CD14-positive monocyte (primary cell): Measurements from ENCODE around the gene EPC1. TPM values are rescaled to one million over a fixed set of nuclear protein-coding genes. Genes with fewer than 3 reads are reported as not detected.

Source experiments
- DNase-seq, 3 donors: peaks; one replicate each; pipeline ENCODE4 v3.0.0-alpha.2; 2011 to 2022
- H2AFZ ChIP-seq: 2 replicates; pipeline ENCODE4 v1.6.0; 2012; ENCODE audit warnings: mild to moderate bottlenecking, low read depth, low read length, inconsistent platforms; ENCODE audit not compliant: insufficient read depth, poor library complexity, severe bottlenecking
- H3K27ac ChIP-seq, 2 donors: 1 replicate in 1 of 2; 2 replicates in 1 of 2; pipeline ENCODE4 v1.5.1; 2012 to 2013; ENCODE audit warnings: low read length in 2 of 2, control low read depth in 1 of 2, inconsistent platforms in 1 of 2, low read depth in 1 of 2, mild to moderate bottlenecking in 1 of 2
- H3K27me3 ChIP-seq, 2 donors: one replicate each; pipeline versions ENCODE4 v1.6.0 to v1.6.1; 2011 to 2013; ENCODE audit warnings: low read length in 2 of 2; ENCODE audit not compliant: control insufficient read depth in 2 of 2, insufficient read depth in 2 of 2
- H3K36me3 ChIP-seq, 2 donors: replicated peaks in 1 of 2; 1 replicate in 1 of 2; 2 replicates in 1 of 2; pipeline versions ENCODE4 v1.5.1 to v1.6.1; 2012 to 2013; ENCODE audit warnings: low read length in 2 of 2, control low read depth in 1 of 2, inconsistent platforms in 1 of 2, mild to moderate bottlenecking in 1 of 2; ENCODE audit not compliant: insufficient read depth in 2 of 2, control insufficient read depth in 1 of 2
- H3K4me1 ChIP-seq, 2 donors: 1 replicate in 1 of 2; 2 replicates in 1 of 2; pipeline versions ENCODE4 v1.5.1 to v1.6.1; 2012 to 2013; ENCODE audit warnings: low read length in 2 of 2, control low read depth in 1 of 2, inconsistent platforms in 1 of 2, mild to moderate bottlenecking in 1 of 2, moderate library complexity in 1 of 2; ENCODE audit not compliant: insufficient read depth in 2 of 2, control insufficient read depth in 1 of 2
- H3K4me2 ChIP-seq: replicated peaks from 2 replicates; pipeline ENCODE3; 2012; ENCODE audit warnings: low read length, moderate library complexity, mild to moderate bottlenecking; ENCODE audit not compliant: poor library complexity, severe bottlenecking; ENCODE audit errors: extremely low read depth
- H3K4me3 ChIP-seq, 3 experiments: fragments of 200-600 bp in 1 of 3; sonication (generic) in 1 of 3; replicated peaks in 1 of 3; 1 replicate in 2 of 3; 2 replicates in 1 of 3; pipeline ENCODE4 v1.5.1; 2011 to 2013; ENCODE audit warnings: low read length in 3 of 3, mild to moderate bottlenecking in 3 of 3, control low read depth in 2 of 3, low read depth in 2 of 3, inconsistent platforms in 1 of 3, moderate library complexity in 1 of 3
- H3K79me2 ChIP-seq: 2 replicates; pipeline ENCODE4 v1.6.0; 2012; ENCODE audit warnings: mild to moderate bottlenecking, control low read depth, inconsistent platforms, low read length, moderate library complexity; ENCODE audit not compliant: insufficient read depth
- H3K9ac ChIP-seq: 2 replicates; pipeline ENCODE4 v1.6.0; 2017; ENCODE audit warnings: low read length, mild to moderate bottlenecking; ENCODE audit not compliant: insufficient read depth, poor library complexity, severe bottlenecking
- H3K9me3 ChIP-seq, 2 donors: replicated peaks in 1 of 2; 1 replicate in 1 of 2; 2 replicates in 1 of 2; pipeline versions ENCODE4 v1.5.1 to v1.6.1; 2012 to 2013; ENCODE audit warnings: low read length in 2 of 2, control low read depth in 1 of 2; ENCODE audit not compliant: control insufficient read depth in 1 of 2, insufficient read depth in 1 of 2
- H4K20me1 ChIP-seq: 2 replicates; pipeline ENCODE4 v1.6.0; 2012; ENCODE audit warnings: mild to moderate bottlenecking, low read length, control low read depth, moderate library complexity; ENCODE audit not compliant: insufficient read depth
- H3K27ac Mint-ChIP-seq, 7 donors: one replicate each; pipeline ENCODE4 v1.8.0; 2020; ENCODE audit warnings: mild to moderate bottlenecking in 7 of 7, mixed read lengths in 7 of 7, moderate library complexity in 6 of 7, inconsistent platforms in 2 of 7
- H3K27me3 Mint-ChIP-seq, 3 donors: one replicate each; pipeline ENCODE4 v1.8.0; 2021 to 2022; ENCODE audit warnings: low read depth in 3 of 3, mild to moderate bottlenecking in 3 of 3, mixed read lengths in 3 of 3, moderate library complexity in 3 of 3, inconsistent platforms in 1 of 3
- H3K36me3 Mint-ChIP-seq, 2 donors: one replicate each; pipeline ENCODE4 v1.8.0; 2020; ENCODE audit warnings: mixed read lengths in 2 of 2, inconsistent platforms in 1 of 2, mild to moderate bottlenecking in 1 of 2
- H3K4me1 Mint-ChIP-seq: one replicate; pipeline ENCODE4 v1.8.0; 2020; ENCODE audit warnings: mild to moderate bottlenecking, mixed read lengths
- H3K4me3 Mint-ChIP-seq, 2 donors: one replicate each; pipeline ENCODE4 v1.8.0; 2020; ENCODE audit warnings: mild to moderate bottlenecking in 2 of 2, mixed read lengths in 2 of 2, moderate library complexity in 1 of 2
- H3K9me3 Mint-ChIP-seq, 7 donors: one replicate each; pipeline ENCODE4 v1.8.0; 2020 to 2022; ENCODE audit warnings: mixed read lengths in 7 of 7, mild to moderate bottlenecking in 6 of 7, moderate library complexity in 6 of 7, inconsistent platforms in 2 of 7
- WGBS: methylation state at CpG from one replicate; pipeline ENCODE4 v1.1.5; 2013; ENCODE audit warnings: missing lambda C conversion rate; ENCODE audit not compliant: insufficient coverage; 5-methylcytosine and 5-hydroxymethylcytosine counted together
- intact Hi-C, 2 donors: fragments of 100-400 bp; cut with micrococcal nuclease; formaldehyde crosslinking; loops; one replicate each; pipeline versions ENCODE4 v1.15.0 to v1.15.1; 2023
- polyA plus RNA-seq, 3 donors: library from polyadenylated mRNA; depleted of rRNA in 1 of 3; unstranded in 2 of 3; stranded (reverse) in 1 of 3; fragments of 300-500 nt in 2 of 3; fragments of >200 nt in 1 of 3; fragmentation: Illumina TruSeq in 2 of 3; gene quantifications; 1 replicate in 2 of 3; 2 replicates in 1 of 3; pipeline ENCODE4 v1.2.3, GENCODE V29; 2012 to 2021
- TF ChIP-seq, protein P1 (sequence below): fragments of 200-600 bp; IDR thresholded peaks from one replicate; pipeline ENCODE4 v1.8.0; 2022; ENCODE audit warnings: antibody characterized with exemption, mild to moderate bottlenecking

The EPC1 gene
- polyA plus RNA-seq, 3 donors: 28.3 to 60.8 (median 31.0) TPM

DNA sequence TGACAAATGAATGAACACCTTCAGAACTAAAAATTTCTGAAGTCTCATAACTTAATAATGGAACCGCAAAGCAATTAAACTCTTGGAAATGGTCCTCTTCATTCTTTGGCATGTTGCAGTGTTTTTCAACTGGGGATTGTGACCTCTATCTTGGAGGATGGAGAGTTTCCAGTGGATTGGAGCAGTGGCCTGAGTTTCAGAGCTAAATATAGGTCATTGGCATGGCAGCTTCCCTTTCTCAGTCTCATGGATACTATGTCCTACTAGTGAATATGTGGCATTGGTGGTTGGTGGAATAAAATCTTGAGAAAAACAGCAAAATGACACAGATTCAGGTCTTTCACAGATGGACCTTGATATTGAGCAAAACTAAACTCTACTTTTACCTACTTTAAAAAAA lies 24.1 kb upstream of the EPC1 start:
- H3K4me1 ChIP-seq: peaks cover 8 to 20% of the 10 kb centered on the region in 2 donors
- H3K27me3 ChIP-seq: no peaks in the 10 kb centered on the region
- H3K79me2 ChIP-seq: peaks cover 88% of the 10 kb centered on the region
- Mint-ChIP-seq H3K4me3 (no peak overlapping the region), H3K27me3 (no peaks in the 10 kb centered on the region), H3K36me3 (peaks cover 8 to 12% of the 10 kb centered on the region in 2 donors), H3K4me1 (peaks cover 24% of the 10 kb centered on the region), H3K27ac (no peak overlapping the region), H3K9me3 (no peaks in the 10 kb centered on the region)
- no peak for DNase-seq
- peaks cover 0 to 8% of the 10 kb centered on the region in 2 donors for H3K36me3 ChIP-seq
- TF ChIP-seq, protein P1, sequence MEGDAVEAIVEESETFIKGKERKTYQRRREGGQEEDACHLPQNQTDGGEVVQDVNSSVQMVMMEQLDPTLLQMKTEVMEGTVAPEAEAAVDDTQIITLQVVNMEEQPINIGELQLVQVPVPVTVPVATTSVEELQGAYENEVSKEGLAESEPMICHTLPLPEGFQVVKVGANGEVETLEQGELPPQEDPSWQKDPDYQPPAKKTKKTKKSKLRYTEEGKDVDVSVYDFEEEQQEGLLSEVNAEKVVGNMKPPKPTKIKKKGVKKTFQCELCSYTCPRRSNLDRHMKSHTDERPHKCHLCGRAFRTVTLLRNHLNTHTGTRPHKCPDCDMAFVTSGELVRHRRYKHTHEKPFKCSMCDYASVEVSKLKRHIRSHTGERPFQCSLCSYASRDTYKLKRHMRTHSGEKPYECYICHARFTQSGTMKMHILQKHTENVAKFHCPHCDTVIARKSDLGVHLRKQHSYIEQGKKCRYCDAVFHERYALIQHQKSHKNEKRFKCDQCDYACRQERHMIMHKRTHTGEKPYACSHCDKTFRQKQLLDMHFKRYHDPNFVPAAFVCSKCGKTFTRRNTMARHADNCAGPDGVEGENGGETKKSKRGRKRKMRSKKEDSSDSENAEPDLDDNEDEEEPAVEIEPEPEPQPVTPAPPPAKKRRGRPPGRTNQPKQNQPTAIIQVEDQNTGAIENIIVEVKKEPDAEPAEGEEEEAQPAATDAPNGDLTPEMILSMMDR: no peak
- no peak overlapping the region for H3K27ac ChIP-seq
- H3K4me2 ChIP-seq: no peak overlapping the region
- peaks cover 35% of the 10 kb centered on the region for H4K20me1 ChIP-seq
- no peak overlapping the region for H2AFZ ChIP-seq
- H3K9me3 ChIP-seq: no peaks in the 10 kb centered on the region
- H3K4me3 ChIP-seq: no peak overlapping the region
- intact Hi-C loops: loop anchor here in 1 of 2 donors (10.0 kb wide), 1 partner anchor 316 kb away; the partner anchor contains the start of gene KIF5B
- WGBS: no CpG with 5 or more reads among the region's 1 CpG
- H3K9ac ChIP-seq: no peak overlapping the region

DNA sequence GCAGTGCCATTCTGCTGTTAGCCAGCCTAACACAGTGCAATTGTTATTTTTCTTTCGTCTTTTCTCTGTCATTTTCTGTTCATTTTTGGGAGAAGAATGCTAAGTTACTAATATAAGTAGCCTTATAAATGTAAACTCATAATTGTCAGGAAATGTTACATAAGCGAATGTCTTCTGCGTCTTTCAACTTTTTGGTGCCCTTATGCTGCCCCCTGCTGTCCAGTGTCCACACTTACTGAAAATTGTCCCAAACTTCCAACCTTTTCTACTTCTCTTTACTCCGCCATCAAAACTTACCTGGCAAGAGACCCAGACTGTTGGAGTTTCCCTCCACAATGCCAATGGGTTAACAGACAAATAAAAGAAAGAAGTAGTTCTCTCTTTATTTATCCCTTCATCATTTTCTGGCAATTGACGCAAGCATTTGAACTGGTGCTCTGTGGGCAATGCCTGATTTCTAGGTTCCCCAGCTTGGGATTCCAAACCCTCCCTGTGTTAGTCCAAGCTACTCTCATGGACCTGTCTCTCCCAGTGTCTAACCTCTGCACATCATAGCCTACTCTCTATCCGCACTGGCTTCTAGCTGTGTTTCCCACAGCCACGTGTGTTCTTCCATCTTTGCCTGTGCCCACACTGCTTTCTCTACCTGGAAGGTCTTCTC lies 21.0 kb upstream of the EPC1 start:
- DNase-seq: peak; percentile 63 to 73 (median 71)
- H3K27me3 ChIP-seq: no peaks in the 10 kb centered on the region
- H3K79me2 ChIP-seq: peaks cover 89% of the 10 kb centered on the region
- no peaks in the 10 kb centered on the region for H3K9me3 ChIP-seq
- peaks cover 22% of the 10 kb centered on the region for H3K4me1 Mint-ChIP-seq
- no peak overlapping the region for H3K27ac ChIP-seq
- H3K4me3 ChIP-seq: peak overlapping the region in 1 of 3 experiments; percentile 28
- peak overlapping the region; percentile 47 for H2AFZ ChIP-seq
- H3K36me3 Mint-ChIP-seq: peaks cover 8 to 14% of the 10 kb centered on the region in 2 donors
- no peaks in the 10 kb centered on the region for H3K27me3 Mint-ChIP-seq
- H3K4me2 ChIP-seq: peak overlapping the region; percentile 43
- peak overlapping the region in 4 of 7 donors; percentile 58 to 80 (median 60) for H3K27ac Mint-ChIP-seq
- no peak overlapping the region for H3K4me3 Mint-ChIP-seq
- peaks cover 3 to 16% of the 10 kb centered on the region in 2 donors for H3K4me1 ChIP-seq
- 49% methylated on average over 5 of the region's 7 CpGs for WGBS
- no peak overlapping the region for H3K9ac ChIP-seq
- peaks cover 0 to 8% of the 10 kb centered on the region in 2 donors for H3K36me3 ChIP-seq
- no peaks in the 10 kb centered on the region for H3K9me3 Mint-ChIP-seq
- H4K20me1 ChIP-seq: peaks cover 35% of the 10 kb centered on the region
- TF ChIP-seq, protein P1: peak; percentile 89
- intact Hi-C loops: loop anchor here (2.0 to 5.0 kb wide), 2 partner anchors 111 kb away; no protein-coding TSS in a partner anchor
